SU-DHL-6 (cell line): ENCODE measurements around the gene FYTTD1.

ENCODE experiments used
- H2AFZ ChIP-seq: fragments of 200-600 bp; sonication (generic); 2 replicates; pipeline ENCODE4 v1.6.1; 2014; ENCODE audit warnings: low read depth, mild to moderate bottlenecking, moderate library complexity, mixed read lengths, antibody characterized with exemption, low read length; ENCODE audit not compliant: severe bottlenecking
- H3F3A ChIP-seq: fragments of 200-600 bp; shearing (Covaris generic); 2 replicates; pipeline ENCODE4 v1.6.0; 2016; ENCODE audit warnings: antibody characterized with exemption, mild to moderate bottlenecking; ENCODE audit not compliant: insufficient read depth
- H3K27ac ChIP-seq: fragments of 200-600 bp; sonication (generic); 2 replicates; pipeline ENCODE4 v1.5.1; 2016; ENCODE audit warnings: low read depth, mild to moderate bottlenecking, low read length, moderate library complexity, mixed read lengths
- H3K27me3 ChIP-seq: fragments of 200-600 bp; sonication (generic), shearing (Covaris generic); 2 replicates; pipeline ENCODE4 v1.6.0; 2014; ENCODE audit warnings: mild to moderate bottlenecking, low read length
- H3K36me3 ChIP-seq: fragments of 200-600 bp; sonication (generic); 2 replicates; pipeline ENCODE4 v1.6.1; 2014; ENCODE audit warnings: mild to moderate bottlenecking, low read length, mixed read lengths
- H3K4me2 ChIP-seq: fragments of 300-600, 200-600 bp; shearing (Covaris generic), sonication (generic); 2 replicates; pipeline ENCODE4 v1.6.0; 2014; ENCODE audit warnings: low read length, low read depth, mild to moderate bottlenecking; ENCODE audit not compliant: poor library complexity, severe bottlenecking
- H3K4me3 ChIP-seq: fragments of 200-600 bp; sonication (generic); 2 replicates; pipeline ENCODE4 v1.5.1; 2014; ENCODE audit warnings: antibody characterized with exemption, low read length, mild to moderate bottlenecking, mixed read lengths; ENCODE audit not compliant: insufficient read depth, poor library complexity, severe bottlenecking
- H3K79me2 ChIP-seq: fragments of 200-600 bp; sonication (generic); 2 replicates; pipeline ENCODE4 v1.6.1; 2014; ENCODE audit warnings: mild to moderate bottlenecking, low read length, moderate library complexity; ENCODE audit not compliant: insufficient read depth
- H3K9ac ChIP-seq: fragments of 200-600 bp; sonication (generic); 2 replicates; pipeline ENCODE4 v1.7.0; 2014; ENCODE audit warnings: mild to moderate bottlenecking, low read length
- H3K9me2 ChIP-seq: fragments of 200-600 bp; sonication (generic); replicated peaks from 2 replicates; pipeline ENCODE4 v1.6.1; 2014; ENCODE audit warnings: low read length; ENCODE audit not compliant: insufficient read depth
- H3K9me3 ChIP-seq: fragments of 200-600 bp; sonication (generic); 2 replicates; pipeline ENCODE4 v1.6.1; 2014; ENCODE audit warnings: low read length, mixed read lengths; ENCODE audit not compliant: insufficient read depth
- H4K20me1 ChIP-seq: fragments of 200-600 bp; sonication (generic); 2 replicates; pipeline ENCODE4 v1.6.1; 2014; ENCODE audit warnings: low read depth, mild to moderate bottlenecking, antibody characterized with exemption, low read length, moderate library complexity, mixed read lengths
- CTCF ChIP-seq: fragments of 200-600 bp; sonication (generic); IDR thresholded peaks from one replicate; pipeline ENCODE4 v1.5.1; 2017; ENCODE audit warnings: antibody characterized with exemption, mild to moderate bottlenecking, low read length, moderate library complexity; ENCODE audit not compliant: insufficient read depth, poor library complexity, severe bottlenecking
- EZH2phosphoT487 ChIP-seq: fragments of 200-600 bp; sonication (generic), shearing (Covaris generic); conservative IDR thresholded peaks from 2 replicates; pipeline ENCODE4 v1.6.1; 2018; ENCODE audit warnings: mild to moderate bottlenecking, antibody characterized with exemption, low read length, moderate library complexity, mixed read lengths

FYTTD1 gene

GRCh38 chr3:197820550-197821335 is 71.1 kb downstream of the FYTTD1 start:
- Histone ChIP-seq H4K20me1 (no peaks in the 10 kb centered on the region), H3K27me3 (no peaks in the 10 kb centered on the region), H2AFZ (no peak overlapping the region), H3K9me2 (no peaks in the 10 kb centered on the region), H3K27ac (no peak overlapping the region), H3K9me3 (no peaks in the 10 kb centered on the region), H3K9ac (no peak overlapping the region), H3F3A (no peaks in the 10 kb centered on the region; the same call in 1 of the 2 replicates), H3K4me3 (no peak overlapping the region), H3K79me2 (0 out of 2 replicates have a peak, but pooled peaks cover 3% of the 10 kb centered on the region), H3K36me3 (peaks cover 10% of the 10 kb centered on the region; the same call in 1 of the 2 replicates), H3K4me2 (no peak overlapping the region)
- TF ChIP-seq EZH2phosphoT487 (no peak), CTCF (no peak)

DNA sequence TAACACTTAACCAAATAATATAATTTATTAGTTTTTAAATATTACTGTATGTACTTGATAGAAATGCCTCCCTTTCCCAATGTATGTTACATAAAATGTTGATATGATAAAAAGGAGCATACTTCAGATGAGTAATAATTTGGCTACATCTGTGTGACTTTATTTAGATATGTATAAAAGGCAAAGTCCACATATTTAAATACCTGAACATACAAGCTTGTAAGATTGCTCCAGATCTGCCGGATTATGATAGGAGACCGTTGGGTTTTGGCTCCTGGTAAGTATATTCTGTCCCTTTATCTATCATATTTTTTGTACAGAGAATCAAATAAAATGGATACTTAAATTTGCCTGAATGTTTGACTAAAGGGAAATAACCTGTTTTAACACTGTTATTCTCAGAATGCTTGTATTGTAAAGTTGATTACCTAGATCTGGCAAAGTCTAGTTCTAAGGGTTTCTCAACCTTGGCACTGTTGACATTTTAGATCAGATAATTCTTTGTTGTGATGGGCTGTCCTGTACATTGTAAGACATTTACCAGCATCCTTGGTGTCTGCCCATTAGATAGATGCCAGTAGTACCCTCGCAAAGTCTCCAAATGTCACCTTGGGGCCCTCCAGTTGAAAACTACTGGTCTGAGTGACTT is 79.8 kb downstream of the FYTTD1 start:
- H3K36me3 ChIP-seq = peaks cover 27% of the 10 kb centered on the region; the same call in 1 of the 2 replicates
- H3K9me2 ChIP-seq = no peaks in the 10 kb centered on the region
- no peaks in the 10 kb centered on the region for H3K27me3 ChIP-seq
- H3K9me3 ChIP-seq = no peaks in the 10 kb centered on the region
- H3K4me2 ChIP-seq = no peak overlapping the region
- no peak overlapping the region for H2AFZ ChIP-seq
- no peaks in the 10 kb centered on the region for H3K79me2 ChIP-seq
- no peaks in the 10 kb centered on the region for H3F3A ChIP-seq
- no peak overlapping the region for H3K9ac ChIP-seq
- TF ChIP-seq CTCF (no peak), EZH2phosphoT487 (no peak)
- H4K20me1 ChIP-seq = no peaks in the 10 kb centered on the region
- H3K4me3 ChIP-seq = no peak overlapping the region
- no peak overlapping the region for H3K27ac ChIP-seq

GRCh38 chr3:197830308-197830966 is 80.8 kb downstream of the FYTTD1 start:
- Histone ChIP-seq H3K79me2 (no peaks in the 10 kb centered on the region), H3K4me3 (no peak overlapping the region), H4K20me1 (no peaks in the 10 kb centered on the region), H3K9ac (no peak overlapping the region), H3K36me3 (peaks cover 27% of the 10 kb centered on the region; the same call in 1 of the 2 replicates), H2AFZ (no peak overlapping the region), H3K27me3 (no peaks in the 10 kb centered on the region), H3K4me2 (no peak overlapping the region), H3K27ac (no peak overlapping the region), H3K9me2 (no peaks in the 10 kb centered on the region), H3K9me3 (no peaks in the 10 kb centered on the region), H3F3A (no peaks in the 10 kb centered on the region)
- TF ChIP-seq EZH2phosphoT487 (no peak), CTCF (no peak)
